ENCODE data around the gene TH.

The TH gene

DNA sequence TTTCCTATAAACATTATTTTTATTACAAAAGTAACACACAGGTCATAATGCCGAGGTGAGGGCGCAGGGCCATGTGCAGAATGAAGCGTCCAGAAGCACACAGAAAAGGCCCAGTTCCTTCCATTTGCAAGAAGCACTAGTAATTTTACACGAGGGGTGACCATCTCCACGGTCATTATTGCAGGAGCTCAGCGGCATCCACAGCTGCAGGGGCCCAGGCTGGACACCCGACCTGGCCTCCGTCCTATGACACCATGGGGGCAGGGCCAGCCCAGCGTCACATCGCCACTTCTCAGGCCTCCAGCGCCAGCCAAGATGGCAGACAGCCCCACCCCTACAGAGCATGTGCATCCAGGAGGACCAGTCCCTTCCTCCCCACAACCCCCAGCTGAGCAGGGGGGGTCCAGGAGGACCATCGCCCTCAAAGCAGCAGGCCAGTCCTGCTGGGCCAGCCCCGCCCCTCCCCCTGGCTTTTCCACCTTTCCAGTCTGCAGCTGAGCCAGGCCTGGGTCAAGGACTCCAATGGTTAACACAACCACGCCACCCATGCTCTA, 35.9 kb downstream of the TH start:
- TF ChIP-seq, protein P1, sequence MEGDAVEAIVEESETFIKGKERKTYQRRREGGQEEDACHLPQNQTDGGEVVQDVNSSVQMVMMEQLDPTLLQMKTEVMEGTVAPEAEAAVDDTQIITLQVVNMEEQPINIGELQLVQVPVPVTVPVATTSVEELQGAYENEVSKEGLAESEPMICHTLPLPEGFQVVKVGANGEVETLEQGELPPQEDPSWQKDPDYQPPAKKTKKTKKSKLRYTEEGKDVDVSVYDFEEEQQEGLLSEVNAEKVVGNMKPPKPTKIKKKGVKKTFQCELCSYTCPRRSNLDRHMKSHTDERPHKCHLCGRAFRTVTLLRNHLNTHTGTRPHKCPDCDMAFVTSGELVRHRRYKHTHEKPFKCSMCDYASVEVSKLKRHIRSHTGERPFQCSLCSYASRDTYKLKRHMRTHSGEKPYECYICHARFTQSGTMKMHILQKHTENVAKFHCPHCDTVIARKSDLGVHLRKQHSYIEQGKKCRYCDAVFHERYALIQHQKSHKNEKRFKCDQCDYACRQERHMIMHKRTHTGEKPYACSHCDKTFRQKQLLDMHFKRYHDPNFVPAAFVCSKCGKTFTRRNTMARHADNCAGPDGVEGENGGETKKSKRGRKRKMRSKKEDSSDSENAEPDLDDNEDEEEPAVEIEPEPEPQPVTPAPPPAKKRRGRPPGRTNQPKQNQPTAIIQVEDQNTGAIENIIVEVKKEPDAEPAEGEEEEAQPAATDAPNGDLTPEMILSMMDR (IDR thresholded peaks at IDR 0.05), result no peak
- no peak overlapping the region for H3K4me3 ChIP-seq
- H3K27ac ChIP-seq, result no peak overlapping the region
- no peak for DNase-seq (ENCODE audit: low spot score)

DNA sequence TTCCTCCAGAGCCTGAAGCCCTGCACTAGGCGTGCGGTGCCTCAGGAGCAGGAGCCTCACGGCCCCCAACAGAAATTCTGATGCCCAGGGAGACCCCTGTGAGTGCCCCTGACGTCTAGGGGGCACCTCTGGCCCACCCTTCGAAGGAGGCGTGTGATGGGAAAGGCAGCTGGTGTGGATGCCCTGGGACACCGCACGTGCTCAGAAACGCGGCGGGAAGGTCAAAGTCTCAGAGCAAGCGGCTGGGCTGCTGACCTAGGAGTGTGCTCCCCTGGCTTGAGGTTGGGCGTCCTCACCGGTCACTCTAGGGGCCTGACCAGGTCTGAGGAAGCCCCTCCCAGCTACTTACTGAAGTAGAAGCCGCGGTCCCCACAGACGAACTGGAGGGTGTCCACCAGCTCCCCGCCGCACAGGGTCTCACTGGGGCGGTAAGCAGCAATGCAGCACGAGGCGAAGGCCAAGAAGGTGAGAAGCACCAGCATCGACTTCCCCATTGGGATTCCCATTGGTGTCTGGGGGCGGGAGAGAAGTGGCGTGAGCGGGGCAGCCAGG, 36.5 kb downstream of the TH start:
- Histone ChIP-seq H3K27ac (no peak overlapping the region), H3K4me3 (no peak overlapping the region)
- no peak for DNase-seq (ENCODE audit: low spot score)
- TF ChIP-seq, protein P1 (IDR thresholded peaks at IDR 0.05), result no peak

DNA sequence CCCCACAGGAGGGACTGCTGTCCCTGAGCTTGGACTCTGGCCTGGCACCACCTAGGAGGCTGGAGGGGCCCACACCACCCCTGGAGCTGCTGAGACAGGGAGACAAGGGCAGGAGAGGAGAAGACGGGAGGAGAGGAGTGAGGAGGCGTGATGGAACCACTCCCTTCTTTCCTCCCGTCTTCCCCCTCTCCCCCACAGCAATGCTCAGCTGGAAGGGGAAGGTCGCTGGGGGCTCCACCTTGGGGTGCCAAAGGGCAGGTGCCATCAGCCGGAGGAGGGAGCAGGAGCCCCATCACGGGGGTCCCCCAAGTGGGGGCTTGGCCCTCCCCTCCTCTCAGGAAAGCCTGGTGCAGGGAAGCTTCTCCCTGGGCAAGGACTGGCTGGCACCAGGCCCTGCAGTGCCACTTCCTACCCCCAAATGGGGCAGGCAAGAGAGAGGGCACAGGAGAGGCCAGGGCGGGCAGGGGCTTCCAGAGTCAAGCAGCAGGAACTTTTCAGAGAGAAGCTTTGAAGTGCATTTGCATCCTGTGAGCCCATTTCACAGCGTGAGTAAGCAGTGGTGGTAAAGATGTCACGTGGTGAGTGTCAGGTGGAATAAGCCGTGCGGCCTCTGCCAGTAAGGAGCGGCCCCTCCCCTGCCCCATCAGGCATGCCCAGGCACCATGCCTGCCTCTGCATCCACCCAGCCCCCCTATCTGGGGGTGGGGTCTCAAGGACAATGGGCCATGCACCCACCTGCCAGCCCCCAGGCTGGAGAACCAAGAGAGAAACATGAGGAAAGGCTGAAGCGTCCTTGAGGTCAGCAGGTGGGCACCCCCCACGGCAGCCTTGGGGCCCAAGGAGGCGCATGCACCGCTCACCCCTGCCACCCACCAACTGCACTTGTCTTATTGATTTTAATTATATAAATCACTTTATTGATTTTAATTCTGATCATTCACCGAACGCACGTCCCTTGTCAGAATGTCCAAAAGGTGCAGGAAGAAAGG, 37.3 kb downstream of the TH start:
- H3K4me3 ChIP-seq, result no peak overlapping the region
- TF ChIP-seq, protein P1 (IDR thresholded peaks at IDR 0.05), result no peak
- no peak for DNase-seq (ENCODE audit: low spot score)
- no peak overlapping the region for H3K27ac ChIP-seq

DNA sequence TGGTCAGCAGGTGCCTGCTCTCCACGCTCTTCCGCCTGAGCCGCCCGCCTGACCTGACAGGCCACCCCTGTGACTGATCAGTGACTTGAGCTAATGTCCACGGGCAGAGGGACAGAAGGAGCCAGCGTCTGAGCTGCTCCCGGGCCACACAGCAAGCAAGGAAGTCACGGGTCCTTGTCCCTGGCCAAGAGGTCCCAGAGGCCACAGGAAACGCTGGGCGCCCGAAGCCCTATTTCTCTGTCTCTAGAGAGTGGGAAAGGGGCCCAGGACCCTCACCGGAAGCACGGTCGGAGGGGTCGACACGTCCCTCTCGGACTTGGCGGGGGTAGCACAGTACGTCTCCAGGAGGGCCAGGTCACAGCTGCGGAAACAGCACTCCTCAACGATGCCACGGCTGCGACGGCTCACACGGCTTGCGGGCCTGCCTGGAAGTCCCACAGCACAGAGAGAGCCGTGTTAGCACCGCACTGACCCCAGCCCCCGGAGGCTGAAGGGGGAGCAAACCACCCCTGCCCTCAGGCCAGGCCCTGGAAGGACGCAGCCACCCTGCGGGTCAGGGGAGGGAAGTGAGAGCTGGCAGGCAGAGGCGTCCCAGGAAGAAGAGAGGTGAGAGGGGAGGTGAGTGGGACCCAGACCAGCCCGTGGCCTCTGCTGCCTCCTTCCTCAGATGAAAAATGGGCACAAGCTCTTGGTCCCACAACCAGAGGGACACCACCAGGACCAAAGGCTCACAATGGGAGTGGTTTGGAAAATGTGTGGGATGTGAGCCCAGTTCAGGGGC, 38.2 kb downstream of the TH start:
- DNase-seq (ENCODE audit: low spot score), result no peak
- no peak overlapping the region for H3K4me3 ChIP-seq
- H3K27ac ChIP-seq, result no peak overlapping the region

DNA sequence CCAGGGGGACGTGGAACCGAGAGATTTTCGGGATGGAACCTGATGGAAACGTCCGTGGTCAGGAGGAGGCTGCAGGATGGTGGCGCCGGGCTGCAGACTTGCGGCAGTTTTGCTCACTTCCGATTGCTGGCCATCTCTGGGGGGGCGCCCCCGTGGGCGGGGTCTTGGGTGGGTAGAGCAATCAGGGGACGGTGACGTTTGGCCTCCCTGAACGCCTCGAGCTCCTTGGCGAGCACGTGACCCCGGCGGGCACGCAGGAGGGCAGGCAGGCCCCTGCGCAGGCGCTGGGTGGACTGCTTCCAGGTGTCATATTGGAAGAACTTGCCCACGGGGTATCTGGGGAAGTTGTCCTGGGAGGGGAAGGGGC, 38.8 kb downstream of the TH start:
- H3K4me3 ChIP-seq, result no peak overlapping the region
- H3K27ac ChIP-seq, result no peak overlapping the region
- TF ChIP-seq, protein P1 (IDR thresholded peaks at IDR 0.05), result no peak
- no peak for DNase-seq (ENCODE audit: low spot score)

More for the DNA sequence above, 38.2 kb downstream of the TH start:
- TF ChIP-seq, protein P1 (IDR thresholded peaks at IDR 0.05), result no peak

DNA sequence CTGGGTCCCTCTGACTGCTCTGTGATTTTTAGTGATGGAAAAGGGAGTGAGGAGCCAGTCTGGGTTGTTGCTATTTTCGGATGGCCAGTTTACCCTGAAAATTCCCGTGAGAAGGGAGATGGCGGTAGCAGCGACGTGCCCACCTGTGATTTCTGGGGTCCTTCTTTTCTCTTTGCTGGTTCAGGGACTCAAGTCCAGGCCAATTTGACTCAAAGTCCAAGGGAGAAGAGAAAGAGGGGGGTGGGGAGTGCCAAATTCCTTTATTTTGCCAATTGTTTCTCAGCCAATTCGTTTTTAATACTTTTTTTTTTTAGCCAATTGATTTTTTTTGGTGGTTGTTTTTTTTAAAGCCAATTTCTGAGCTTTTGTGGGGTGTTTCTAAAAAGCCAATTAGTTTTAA, 39.4 kb downstream of the TH start:
- Histone ChIP-seq H3K27ac (no peak overlapping the region), H3K4me3 (no peak overlapping the region)
- TF ChIP-seq, protein P1 (IDR thresholded peaks at IDR 0.05), result no peak
- DNase-seq (ENCODE audit: low spot score), result no peak

Measured in coronary artery (tissue), 2 donors.